HG03139 (cell line): ENCODE results near the gene CAMK1D.

ENCODE experiments used
- ATAC-seq: cut with Tn5 transposase; IDR thresholded peaks from one replicate; pipeline ENCODE4 v1.9.1; 2021; ENCODE audit not compliant: unreplicated experiment

CAMK1D gene

DNA sequence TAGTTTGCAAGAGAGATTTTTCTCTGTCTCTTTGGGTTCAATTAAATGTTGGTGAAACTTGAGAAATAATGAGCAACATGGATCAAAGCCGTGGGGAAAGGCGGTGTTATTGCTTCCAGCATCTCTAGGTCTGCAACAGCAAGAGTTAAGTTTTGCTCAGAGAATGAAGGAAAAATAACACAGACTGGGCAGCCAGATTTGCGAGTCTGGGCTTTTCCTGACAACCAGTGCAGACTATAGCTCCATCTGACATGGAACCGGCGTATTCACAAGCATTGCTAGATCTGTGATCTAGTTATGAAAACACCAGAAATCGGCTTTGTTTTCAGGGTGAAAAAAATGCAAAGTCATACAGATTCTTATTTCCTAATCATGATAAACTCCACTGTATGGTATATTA, 110.4 kb downstream of the CAMK1D start:
- no peak for ATAC-seq

DNA sequence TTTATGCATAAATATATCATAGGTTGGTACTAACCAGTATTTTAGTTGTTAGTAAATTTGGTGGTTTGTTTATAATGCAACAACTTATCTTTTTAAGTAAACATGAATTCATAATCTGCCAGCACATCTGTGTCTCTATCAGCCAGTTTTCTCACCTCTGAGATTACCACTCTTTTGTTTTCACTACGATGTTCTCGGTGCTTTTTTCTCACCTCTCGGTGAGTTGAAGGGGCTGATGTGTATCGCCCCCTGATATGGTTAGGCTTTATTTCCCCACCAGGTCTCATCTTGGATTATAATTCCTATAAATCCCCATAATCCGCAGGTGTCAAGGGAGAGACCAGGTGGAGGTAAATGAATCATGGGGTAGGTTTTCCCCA, 114.1 kb downstream of the CAMK1D start:
- ATAC-seq, result no peak

DNA sequence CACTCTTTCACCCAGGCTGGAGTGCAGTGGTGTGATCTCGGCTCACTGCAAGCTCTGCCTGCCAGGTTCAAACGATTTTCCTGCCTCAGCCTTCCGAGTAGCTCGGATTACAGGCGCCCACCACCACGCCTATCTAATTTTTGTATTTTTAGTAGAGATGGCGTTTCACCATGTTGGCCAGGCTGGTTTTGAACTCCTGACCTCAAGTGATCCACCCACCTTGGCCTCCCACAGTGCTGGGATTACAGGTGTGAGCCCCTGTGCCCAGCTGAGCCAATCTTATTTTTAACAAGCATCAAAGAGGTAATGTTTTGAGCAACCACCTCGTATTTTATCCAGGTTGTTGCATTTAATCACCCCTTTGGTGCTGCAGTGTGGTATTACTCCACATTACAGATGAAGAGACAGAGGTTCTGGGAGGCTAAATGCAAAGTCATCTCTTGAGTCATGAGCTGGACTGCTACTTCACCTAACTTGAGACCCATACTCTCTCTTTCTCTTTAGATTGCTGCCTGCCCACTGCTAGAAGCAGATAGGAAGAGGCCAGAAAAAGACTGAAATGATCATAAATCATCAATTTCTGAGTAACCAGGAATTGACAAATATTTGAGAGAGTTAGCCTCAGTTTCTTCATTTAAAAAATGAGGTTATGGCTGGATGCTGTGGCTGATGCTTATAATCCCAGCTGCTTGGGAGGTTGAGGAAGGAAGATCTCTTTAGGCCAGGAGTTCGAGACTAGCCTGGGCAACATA, 116.2 kb downstream of the CAMK1D start:
- ATAC-seq, result no peak

DNA sequence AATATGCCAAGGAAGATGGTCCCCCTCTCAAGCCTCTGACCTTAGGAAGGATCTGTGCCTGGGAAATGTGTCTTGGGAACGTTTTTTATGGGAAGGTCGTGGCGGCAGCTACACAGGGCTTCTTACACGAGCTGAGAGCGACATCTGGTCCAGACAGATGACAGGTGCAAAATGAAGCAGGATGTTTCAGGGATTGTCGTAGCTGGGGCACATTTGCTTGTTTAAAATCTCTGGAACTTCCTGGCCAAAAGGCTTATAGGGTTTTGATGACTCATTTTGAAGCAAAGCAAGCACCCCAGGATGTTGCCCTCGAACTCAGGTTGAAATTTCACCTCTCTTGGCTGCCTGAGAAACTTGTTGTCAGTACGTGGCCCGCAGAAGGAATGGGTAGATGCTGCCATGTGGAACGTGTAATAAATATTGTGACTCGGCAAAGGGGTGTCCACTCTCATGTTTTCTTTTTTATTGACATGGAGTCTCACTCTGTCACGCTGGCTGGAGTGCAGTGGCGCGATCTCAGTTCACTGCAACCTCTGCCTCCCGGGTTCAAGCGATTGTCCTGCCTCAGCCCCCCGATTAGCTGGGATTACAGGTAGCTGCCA, 117.5 kb downstream of the CAMK1D start:
- no peak for ATAC-seq

DNA sequence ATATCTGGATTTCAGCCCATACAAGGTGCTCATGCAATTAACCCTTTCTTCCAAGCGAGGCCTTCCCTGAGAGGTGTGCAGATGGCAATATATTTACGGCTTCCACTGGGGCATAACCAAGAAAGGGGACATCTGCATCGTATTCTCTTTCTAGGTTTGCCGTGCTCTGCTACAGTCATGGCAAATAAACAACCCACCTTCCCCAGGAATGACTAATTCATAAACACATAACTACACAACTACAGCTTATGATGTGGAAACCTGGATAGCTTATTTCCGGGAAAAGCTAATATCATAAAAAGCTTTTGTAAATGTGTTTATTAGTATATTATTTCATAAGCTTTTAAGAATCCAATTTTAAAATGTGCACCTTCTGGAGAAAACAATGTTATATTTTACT, 120.0 kb downstream of the CAMK1D start:
- no peak for ATAC-seq

DNA sequence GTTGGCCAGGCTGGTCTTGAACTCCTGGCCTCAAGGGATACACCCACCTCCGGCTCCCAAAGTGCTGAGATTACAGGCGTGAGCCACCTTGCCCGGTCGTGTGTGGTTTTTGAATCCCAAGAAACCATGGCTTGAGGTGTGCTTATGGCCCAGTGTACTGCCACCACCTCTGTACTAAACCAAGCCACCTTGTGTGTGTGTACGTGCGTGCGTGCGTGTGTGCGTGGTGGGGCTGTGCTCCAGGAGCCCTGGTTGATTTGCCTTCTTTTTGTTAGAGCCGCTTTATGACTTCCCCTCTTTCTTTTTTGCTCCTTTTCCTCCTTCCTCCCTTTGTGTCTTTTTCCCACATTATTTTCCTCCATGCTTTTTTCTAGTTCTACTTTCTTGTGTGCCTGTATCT, 121.4 kb downstream of the CAMK1D start:
- ATAC-seq, result no peak

DNA sequence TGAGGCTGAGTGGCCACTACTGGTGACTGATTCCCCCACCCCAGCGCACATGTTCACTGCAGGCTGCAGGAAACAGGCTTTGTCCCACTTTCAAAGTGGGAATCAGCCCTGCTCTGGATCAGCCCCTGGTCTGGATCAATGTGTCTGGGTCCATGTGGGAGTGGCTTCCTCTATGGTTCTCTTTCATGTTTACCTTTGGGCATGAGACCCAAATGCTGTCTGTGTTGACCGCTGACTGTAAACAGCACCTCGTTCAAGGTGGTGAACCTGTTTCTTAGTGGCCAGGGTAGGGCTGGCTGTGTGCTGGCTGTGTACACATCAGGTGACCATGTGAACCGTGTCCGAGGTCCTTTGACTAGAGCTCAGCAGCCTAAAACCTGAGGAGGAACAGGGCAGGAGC, 121.8 kb downstream of the CAMK1D start:
- no peak for ATAC-seq

DNA sequence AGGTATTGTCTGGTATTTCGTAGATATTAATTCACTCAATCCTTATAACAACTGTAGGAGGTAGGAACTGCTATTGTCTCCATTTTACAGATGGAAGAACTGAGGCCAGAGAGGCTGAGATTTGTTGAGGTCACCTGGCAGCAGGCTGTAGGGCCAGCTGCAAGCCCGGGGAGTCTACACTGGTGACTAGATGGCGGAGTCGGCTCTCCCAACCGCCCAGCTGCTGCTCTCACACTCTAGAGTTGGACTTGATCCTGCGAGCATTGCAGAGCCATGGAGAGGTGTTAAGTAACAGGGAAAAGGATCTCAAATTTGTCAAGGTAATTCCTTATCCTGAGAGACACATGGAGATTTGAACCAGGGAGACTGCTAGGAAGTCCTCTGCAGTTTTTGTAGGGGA, 124.1 kb downstream of the CAMK1D start:
- no peak for ATAC-seq

DNA sequence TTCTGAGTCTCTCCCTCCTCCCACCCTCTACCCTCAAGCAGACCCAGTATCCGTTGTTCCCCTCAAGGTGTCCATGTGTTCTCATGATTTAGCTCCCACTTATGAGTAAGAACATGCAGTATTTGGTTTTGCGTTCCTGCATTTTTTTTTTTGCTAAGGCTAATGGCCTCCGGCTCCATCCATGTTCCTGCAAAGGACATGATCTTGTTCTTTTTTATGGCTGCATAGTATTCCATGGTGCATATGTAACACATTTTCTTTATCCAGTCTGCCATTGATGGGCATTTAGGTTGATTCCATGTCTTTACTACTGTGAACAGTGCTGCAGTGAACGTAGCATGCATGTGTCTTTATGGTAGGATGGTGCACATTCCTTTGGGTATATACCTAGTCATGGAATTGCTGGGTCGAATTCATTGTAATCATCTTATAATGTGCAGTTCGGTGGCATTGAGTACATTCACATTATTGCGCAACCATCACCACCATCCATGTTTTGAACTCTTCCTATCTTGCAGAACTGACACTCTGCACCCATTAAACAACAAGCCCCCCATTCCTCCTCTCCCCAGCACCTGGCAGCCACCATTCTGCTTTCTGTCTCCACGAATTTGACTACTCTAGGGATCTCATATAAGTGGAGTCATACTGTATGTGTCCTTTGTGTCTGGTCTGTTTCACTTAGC, 125.5 kb downstream of the CAMK1D start:
- ATAC-seq, result no peak

DNA sequence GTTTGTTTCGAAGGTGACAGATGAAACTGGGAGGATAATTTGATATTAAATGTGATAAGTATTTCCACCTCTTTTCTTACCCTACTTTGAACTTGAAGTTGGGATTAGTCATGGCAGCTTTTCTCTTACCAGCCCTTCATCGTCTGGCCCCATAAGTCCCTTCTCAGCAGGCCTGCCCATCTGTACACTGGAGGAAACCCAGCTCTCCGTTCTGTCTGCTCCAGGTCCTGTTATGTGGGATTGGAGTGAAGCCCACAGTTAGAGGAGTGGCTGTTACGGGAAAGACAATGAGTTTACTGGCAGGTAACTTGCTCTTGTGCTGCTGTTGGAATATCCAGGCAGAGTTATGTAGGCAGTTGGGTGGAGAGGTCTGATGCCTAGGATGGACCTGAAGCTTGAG, 127.3 kb downstream of the CAMK1D start:
- no peak for ATAC-seq

DNA sequence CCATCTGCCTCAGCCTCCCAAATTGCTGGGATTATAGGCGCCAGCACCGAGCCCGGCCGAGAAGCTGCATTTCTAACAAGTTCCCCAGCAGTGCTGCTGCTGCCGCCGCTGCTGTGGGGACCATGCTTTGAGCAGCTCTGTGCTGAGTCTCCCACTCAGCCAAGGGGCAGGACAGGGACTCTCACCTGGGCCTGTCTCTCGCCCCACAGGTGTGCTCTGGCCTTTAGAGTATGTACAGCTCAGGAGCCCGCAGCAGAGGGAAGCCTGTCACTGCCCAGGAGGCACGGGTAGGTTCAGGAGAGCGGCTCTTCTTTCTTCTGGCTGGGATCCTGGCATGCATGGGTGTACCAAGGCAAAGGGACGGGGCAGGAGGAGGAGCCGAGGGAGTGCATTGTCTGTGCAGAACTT, 130.1 kb downstream of the CAMK1D start:
- ATAC-seq, result no peak

DNA sequence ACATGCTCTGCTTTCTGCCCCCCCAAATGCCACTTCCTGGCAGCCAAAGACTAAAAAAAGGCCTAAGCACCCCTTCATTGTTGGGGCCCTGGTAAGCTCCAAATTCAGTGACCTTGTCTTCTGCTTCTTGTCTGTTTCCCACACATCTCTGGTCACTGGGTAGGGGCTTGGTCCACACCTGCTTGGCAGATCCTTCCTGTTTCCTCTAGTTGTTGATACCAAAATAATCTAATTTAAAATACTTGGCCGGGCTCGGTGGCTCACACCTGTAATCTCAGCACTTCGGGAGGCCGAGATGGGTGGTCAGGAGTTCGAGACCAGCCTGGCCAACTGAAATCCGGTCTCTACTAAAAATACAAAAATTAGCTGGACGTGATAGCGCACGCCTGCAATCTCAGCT, 130.6 kb downstream of the CAMK1D start:
- no peak for ATAC-seq

DNA sequence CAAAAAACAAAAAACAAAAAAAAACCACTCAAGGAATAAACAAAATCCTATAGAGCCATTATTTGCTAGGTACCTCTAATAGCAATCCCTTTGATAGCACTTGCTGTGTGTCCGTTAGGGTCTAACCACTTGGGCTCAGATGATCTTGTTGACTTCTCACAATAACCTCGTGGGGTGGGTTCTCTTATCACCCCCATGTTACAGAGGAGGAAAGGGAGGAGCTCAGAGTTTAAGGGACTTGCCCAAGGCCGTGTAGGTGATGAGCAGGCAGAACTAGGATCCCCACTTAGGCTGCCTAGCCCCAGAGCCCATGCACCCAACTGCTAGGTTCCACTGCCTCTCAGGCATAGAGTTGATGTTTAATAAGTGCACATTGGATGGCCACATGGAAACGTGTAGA, 131.1 kb downstream of the CAMK1D start:
- ATAC-seq, result no peak

DNA sequence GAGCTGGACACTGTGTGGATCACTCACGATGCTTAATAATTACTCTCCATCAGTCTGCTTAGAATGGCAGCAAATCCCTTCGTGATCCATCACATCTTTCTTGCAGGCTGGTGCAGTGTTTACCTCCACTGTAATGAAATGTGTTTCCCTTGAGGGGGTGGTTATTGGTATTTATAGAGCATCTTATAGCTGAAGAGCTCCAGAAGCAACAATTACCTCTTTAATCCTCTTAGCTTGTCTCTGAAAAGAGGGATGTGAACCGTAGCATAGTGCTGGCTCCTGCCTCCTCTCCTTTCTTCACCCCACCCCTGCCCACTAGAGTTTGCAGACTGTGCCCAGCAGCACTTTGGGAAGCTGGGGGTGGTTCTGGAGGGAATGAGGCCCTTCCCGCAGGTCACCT, 132.6 kb downstream of the CAMK1D start:
- no peak for ATAC-seq

DNA sequence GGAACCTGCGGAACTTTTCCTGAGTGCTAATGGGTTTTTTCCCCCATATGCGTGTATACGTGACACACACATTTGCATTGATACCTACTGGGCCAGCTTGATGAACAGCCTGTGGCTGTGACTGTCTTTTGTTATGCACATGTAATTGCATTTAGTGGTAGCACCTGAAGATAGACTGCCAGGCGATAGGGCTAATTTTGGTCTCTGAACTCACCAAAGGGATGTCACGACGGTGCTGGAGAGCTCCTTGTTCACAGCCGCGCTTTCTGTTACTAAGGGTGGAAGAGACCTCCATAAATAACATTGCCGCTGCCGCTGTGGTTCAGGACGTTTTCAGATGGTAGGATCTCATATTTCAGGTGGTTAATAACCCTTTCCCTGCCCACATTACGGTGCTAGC, 133.2 kb downstream of the CAMK1D start:
- ATAC-seq, result no peak

DNA sequence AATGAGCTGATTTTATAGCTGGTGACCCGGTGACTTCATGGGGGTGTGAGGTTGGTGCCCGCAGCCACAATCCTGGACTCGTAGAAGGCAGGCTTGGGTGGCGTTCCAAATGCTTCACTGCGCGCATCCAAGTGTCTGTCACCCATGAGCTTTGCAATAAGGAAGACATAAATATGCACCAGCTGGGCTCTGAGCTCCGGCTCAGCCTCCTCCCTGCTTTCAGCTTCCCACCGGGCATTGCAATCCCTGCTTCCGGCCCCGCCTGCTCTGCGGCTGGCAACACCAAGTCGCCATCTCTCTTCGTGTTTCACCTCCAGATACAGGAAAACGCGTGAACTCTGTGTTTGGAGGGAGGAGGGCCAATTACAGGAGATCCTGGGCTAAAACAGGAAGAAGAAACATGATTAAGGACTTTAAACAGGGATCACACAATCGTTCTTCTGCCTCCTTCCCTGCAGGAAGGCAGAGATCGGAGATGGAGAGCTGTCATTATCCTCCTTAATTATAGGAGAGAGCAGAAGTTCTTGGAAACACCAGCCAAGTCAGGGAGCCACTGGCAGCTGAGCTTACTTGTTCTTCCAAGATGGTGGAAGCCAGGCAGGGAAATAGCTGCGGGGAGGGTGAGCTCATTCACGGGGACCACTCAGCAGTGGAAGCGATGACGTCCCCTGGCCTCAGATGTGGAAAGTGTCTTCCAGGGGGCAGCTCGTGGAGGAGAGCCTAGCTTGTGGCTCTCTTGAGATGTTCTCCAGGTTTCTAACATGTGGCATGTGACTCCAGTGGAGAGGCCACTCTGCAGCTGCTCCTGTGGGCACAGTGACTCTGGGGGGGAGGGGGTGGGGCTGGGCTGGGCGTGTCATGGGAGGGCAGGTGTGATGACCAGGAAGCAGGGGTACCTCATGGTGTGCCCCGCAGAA, 134.9 kb downstream of the CAMK1D start:
- ATAC-seq, result no peak

DNA sequence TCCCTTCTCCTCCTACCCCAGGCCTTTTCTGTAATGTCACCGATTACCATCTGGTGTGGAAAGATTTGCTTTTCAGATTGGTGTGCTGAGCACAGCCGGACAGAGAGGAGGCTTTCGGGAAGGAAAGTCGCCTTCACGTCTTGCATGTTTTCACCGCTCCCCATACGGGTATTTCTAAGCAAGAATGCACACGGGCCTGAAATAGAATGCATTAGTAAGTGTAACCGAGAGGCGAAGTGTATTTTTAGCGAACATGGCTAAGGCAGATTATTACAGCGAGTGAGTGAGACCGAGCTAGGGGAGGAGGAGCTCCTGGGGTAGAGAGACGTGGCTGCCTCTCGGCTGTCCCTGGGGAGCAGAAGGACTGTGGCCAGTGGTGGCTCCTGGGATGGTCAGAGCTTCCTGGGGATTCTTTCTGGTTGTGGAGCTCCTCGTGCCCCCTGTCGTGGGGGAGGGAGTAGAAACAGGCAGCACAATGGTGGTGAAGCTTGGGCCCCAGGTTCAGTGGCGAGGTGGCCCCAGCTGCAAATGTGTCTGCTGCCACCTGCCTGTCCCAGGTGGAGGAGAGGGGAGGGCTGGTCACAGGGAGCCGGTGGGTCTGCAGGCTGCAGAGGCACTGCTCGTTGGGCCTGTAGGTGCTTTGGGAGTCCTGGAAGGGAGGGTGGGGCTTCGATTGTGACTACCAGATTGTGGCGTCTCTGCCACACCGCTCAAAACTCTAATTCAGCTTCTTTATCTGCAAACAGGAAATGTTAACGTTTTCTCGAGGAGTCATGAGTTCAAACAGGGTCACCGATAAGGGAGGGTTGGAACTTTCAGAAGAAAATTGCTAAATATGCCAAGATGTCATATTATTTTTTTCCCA, 135.8 kb downstream of the CAMK1D start:
- no peak for ATAC-seq

DNA sequence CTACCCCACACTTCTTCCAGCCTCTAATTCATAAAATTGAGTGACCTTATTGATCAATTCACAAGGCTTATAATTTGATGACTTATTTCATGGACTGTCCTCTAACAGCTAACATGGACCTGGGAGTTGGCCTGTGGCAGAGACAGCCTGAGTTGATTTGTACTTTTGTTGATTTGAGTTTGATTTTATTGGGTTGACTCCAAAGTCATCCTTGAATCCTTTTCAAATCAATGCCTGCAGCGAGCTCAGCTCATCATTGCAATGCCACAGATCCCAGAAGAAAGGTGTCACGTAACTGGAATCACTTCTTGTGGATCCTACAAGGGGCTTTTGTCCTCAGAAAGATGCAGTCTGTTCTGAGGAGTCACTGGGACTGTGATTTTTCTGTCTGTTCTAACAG, 138.0 kb downstream of the CAMK1D start:
- no peak for ATAC-seq

DNA sequence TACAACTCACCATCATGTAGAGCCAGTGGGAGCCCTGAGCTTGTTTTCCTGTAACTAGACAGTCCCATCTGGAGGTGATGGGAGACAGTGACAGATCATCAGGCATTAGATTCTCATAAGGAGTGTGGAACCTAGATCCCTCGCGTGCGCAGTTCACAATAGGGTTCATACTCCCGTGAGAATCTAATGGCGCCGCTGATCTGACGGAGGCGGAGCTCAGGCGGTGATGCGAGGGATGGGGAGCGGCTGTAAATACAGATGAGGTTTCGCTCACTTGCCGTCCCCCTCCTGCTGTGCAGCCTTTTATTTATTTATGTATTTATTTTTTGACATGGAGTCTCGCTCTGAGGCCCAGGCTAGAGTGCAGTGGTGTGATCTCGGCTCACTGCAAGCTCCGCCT, 139.3 kb downstream of the CAMK1D start:
- no peak for ATAC-seq

DNA sequence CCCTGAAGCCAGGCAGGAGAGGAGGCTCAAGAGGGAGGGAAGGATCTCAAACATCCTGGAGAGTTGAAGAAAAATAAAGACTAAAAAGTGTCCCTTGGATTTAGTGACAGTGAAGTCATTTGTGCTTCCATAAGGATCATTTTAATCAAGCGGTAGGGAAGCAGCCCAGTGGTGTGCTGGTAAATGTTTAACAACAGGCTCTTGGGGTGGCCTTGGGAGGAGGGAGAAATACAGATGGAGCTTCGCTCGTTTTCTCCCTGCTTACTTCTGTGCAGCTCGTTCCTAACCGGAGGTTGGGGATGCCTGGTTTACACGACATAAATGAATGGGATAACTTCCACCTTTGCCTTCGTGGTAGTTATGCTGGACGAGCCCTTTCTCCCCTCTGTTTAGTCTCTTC, 140.0 kb downstream of the CAMK1D start:
- no peak for ATAC-seq

DNA sequence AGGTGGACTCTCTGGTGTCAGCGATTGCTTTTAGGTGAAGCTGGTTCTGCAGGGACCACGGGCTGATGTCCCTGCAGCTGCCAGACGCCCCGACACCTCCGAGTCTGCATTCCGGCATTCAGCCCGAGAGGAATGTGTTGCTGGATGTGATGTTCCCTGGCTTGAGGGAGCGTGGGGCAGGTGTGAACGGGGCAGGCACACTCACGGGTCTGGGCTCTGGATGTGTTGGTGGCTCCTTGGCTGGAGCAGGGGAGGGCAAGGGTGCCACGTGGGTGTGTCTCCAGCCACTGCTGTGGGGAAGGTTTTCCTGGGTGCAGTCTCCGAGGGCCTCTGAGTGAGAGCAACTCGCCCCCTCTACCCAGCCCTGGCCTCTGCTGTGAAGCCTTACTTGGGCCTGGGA, 140.5 kb downstream of the CAMK1D start:
- ATAC-seq, result no peak
